GM18517 (cell line): ENCODE data around the gene CLTCL1.

Experiments used
- ATAC-seq: cut with Tn5 transposase; IDR thresholded peaks from one replicate; pipeline ENCODE4 v1.9.1; 2021; ENCODE audit warnings: mild to moderate bottlenecking, moderate library complexity; ENCODE audit not compliant: unreplicated experiment

The CLTCL1 gene

DNA sequence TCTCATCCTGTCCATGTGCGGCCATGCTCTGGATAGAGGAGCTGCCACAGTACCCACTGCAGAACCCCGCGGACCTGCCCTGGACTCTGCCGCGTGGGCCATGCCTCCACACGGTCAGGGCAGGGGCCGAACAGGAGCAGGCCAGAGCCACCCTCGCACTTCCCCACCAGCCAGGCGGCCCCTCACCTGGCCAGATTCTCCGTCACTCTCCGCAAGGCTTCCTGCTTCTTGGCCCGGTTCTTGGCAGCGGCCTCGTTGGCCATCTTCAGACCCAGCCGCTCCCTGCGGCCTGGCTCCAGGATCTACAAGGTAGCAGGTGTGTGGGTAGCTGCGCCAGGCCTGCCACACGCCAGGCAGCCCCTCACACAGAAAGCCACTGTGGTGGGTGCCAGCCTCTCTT, 156.6 kb downstream of the CLTCL1 start:
- no peak for ATAC-seq

DNA sequence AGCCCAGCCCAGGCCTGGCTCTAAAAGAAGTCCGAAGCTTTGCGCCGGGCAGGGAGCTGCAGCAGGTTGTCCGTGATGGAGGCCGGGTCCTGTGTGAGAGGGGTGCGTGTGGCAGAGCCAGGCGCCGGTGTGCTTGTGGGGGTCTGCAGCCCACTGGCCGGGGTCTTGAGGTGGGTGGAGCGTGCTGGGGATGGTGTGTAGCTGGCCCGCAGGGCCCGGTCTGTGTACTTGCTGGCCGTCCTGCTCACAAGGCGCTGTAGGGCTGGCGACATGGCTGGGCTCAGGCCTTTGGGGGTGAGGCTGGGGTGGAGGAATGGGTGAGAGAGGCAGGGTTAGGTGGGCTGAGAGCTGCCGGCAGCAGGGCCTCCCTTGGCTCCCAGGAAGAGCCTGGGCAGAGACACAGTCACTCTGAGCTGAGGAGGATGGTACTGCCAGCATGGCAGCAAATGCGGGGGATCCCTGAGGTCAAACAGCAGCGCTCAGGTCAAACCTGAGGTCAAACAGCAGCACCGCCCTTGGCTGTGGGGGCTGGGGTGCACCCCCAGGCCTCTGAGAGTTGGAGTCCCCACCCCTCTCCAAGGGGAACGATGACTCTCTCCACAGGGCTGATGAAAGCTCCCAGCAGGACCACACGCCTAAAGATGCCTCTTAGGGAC, 157.2 kb downstream of the CLTCL1 start:
- ATAC-seq: no peak

DNA sequence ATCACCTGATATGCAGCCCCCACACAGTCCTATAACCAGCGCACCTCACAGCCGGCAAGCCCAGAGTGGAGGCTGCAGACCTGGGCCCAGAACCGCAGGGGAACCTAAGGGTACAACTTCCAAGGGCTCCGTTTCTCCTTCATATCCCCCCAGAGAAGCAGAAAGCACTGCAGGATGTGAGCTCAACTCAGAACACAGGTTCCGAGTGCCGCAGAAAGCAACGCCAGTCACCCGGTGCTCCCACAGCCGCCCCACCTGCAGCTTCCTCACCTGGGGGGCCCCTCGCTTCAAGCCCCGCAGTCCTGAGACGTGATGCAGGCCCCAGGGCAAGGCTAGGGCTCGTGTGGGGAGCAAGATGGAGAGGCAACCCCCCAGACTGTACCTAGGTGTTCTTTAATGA, 158.0 kb downstream of the CLTCL1 start:
- no peak for ATAC-seq

DNA sequence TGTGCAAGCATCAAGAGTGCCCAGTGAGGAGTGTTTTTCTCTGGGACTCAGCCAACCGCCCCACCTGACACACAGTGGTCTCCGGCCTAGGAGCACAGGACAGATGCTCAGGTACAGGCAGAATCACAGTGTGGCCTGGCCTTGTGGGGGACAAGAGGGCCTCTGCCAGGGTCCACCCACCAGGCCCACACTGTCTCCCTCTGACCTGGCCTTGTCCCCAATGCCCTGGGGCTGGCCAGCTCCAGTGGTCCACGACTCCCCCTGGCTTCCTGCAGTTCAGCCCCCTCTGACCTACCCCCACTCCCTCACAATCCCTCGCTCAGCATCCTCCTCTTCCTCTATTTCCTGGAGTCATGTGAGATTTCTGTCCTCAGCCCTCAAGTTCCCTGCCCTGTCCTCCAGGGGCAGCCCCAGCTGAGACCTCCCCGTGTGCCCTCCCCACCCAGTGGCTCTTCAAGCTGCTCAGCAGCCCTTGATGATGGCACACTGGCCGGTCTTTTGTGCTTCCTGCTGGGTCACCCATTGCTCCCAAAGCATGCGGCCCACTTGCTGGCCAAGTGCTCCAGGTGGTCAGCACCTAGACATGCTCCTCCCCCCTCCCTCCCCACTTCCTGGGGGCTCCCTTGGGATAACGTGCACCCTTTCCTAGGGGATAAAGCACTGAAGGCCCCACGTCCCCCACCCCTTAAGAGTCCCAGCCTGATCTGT, 158.7 kb downstream of the CLTCL1 start:
- ATAC-seq: no peak

DNA sequence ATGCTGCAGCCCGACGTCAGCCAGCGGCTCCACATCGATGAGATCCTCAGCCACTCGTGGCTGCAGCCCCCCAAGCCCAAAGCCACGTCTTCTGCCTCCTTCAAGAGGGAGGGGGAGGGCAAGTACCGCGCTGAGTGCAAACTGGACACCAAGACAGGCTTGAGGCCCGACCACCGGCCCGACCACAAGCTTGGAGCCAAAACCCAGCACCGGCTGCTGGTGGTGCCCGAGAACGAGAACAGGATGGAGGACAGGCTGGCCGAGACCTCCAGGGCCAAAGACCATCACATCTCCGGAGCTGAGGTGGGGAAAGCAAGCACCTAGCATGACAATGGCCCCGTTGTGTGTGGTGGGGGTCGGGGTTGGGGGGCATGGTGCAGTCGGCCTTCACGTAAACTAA, 159.4 kb downstream of the CLTCL1 start:
- ATAC-seq: no peak

DNA sequence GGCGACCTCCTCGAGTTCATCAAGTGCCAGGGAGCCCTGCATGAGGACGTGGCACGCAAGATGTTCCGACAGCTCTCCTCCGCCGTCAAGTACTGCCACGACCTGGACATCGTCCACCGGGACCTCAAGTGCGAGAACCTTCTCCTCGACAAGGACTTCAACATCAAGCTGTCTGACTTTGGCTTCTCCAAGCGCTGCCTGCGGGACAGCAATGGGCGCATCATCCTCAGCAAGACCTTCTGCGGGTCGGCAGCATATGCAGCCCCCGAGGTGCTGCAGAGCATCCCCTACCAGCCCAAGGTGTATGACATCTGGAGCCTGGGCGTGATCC, 159.9 kb downstream of the CLTCL1 start:
- no peak for ATAC-seq

DNA sequence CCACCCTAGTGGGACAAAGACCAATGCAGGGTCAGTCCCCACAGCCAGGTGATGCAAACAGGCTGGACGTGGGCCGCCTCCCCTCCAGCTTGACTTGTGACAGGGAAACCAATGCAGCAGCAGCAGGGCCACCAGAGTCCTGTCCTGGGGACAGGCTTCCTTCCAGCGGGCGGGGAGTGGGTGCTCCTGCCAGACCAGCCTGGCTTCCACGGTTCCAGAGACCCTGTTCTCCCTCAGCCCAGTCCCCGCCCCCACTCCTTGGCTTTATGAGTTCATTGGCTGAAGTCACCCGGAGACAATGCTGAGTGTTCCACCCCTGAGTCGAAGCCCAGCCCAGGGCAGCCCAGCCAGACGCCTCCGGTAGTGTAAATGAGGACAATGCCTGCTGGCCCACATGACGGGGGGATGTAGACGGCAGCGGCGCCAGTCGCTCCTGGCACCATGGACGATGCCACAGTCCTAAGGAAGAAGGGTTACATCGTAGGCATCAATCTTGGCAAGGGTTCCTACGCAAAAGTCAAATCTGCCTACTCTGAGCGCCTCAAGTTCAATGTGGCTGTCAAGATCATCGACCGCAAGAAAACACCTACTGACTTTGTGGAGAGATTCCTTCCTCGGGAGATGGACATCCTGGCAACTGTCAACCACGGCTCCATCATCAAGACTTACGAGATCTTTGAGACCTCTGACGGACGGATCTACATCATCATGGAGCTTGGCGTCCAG, 160.4 kb downstream of the CLTCL1 start, which contains the start of gene TSSK2:
TSS of gene TSSK2 (plus strand) at position 350 of the 726 bp plus-strand sequence. CDS start at position 442, 92 bp downstream.
- ATAC-seq: no peak

DNA sequence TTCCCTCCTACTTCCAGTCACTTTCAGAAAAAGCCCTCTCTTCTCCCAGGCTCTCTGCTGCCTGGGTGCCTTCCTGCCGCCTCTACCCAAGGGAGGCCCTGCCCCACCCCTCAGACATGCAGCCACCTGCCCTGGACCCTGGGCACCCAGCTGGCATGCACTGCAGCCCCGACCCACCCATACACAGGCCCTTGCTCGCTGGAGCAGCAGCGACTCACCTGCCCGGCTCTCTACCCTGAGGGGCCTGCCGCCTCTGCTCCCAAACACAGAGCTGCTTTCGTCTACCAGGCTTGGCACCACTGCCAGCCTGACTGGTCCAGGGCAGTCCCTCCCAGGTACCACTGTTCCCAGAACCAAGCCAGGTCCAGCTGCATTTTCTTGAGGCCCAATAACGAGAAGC, 161.6 kb downstream of the CLTCL1 start:
- ATAC-seq: no peak
